GM11168 (cell line): ENCODE measurements around the gene SFXN5.

Experiments
- in situ Hi-C: fragments of 300-500 bp; cut with MboI; formaldehyde crosslinking; loops from one replicate; pipeline ENCODE4 v1.12.0; 2022; ENCODE audit warnings: low sequenced_read_pairs; ENCODE audit not compliant: unreplicated experiment

The SFXN5 gene

DNA sequence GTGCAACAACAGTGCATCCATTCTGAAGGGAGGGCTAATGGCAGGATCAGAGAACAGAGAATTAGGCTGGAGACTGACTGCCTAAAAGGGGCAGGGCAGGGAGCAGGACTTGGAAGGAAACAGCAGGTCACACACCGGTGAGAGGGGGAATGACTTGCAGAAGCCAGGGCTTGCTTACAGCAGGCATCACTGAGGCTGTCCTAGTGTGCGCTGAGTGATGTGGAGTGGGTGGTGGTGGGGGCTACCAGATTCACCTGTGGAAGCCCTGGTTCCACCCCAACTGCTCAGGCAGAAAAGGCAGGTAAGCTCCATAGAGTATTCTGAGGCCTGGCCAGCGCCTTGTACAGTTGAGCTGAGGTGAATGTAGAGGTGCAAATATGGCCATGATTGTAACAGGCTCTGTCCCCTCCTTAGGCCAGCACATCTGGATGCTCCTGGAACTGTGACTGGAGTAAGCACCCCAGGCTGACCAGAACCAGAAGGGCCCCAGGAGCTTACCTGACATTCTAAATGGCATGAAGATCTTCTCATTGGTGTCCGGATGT, 49.4 kb downstream of the SFXN5 start:
- in situ Hi-C loops, result no loop called here

DNA sequence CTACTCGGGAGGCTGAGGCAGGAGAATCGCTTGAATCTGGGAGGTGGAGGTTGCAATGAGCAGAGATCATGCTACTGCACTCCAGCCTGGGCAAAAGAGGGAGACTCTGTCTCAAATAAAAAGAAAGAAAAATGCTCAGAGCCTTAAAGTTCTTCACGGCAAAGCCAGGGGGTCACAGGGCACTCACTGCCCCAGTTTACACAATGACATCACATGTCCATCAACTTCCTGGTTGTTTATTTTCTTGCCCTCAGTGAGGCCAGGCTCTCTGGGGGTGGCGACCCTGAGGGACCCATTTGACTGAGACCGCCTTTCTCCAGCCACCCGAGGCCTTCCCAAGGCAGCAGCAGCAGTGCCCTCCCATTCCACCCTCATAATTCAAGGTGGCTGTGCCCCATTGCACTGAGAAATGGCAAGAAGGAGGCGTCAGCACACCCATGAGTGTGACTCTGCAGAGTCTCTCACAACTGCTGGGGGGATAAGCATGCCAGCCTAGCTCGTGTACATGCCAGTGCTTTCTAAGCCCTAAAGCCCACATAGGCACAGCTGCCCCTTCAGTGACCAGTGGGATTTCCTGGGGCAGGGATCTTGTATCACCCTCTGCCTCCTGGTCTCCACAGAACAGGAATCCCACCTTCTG, 50.0 kb downstream of the SFXN5 start:
- in situ Hi-C loops, result no loop called here

DNA sequence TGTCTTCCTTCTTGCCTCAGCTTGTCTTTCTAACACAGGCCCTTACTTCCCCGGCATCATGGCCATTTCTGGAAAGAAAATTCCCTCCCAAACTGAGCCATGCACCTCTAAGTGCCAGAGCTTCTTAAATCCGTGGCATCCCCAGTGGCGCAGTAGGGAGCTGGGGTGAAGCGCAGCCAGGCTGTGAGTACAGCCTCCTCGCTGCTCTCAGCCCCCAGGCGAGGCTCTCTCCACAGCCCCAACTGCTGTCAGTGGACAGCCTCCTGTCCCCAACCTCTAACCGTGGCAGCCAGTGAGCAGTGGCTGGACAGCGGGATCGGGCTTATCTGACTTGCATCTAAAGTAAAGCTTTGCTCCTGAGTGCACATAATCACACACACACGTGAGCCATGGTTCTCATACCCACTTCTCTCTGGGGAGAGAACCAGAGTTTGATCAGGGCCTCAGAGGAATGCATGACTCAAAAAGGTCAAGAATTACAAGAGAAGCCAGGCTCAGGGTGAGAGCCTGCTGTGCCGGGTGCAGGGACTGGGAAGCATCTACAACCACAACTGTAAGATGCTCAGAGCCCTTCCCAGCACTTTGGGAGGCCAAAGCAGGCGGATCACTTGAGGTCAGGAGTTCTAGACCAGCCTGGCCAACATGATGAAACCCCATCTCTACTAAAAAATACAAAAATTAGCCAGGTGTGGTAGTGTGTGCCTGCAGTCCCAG, 50.7 kb downstream of the SFXN5 start:
- in situ Hi-C loops, result no loop called here

DNA sequence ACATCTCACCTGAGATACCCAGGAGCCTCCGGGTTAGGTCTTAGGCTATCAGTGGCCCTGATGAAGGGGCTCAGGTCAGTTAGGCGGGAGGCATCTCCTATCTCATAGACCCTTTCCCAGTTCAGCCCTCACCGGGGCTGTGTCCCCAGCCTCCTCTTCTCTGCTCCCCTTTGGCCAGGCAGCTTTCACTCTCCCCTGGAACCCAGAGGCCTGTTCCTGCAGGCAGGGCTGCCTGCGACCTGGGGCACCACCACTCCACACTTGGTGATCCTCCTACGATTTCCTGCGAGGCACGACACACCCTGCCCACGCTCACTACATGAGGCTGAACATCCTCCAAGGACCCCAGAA, 51.2 kb downstream of the SFXN5 start:
- in situ Hi-C loops, result no loop called here

DNA sequence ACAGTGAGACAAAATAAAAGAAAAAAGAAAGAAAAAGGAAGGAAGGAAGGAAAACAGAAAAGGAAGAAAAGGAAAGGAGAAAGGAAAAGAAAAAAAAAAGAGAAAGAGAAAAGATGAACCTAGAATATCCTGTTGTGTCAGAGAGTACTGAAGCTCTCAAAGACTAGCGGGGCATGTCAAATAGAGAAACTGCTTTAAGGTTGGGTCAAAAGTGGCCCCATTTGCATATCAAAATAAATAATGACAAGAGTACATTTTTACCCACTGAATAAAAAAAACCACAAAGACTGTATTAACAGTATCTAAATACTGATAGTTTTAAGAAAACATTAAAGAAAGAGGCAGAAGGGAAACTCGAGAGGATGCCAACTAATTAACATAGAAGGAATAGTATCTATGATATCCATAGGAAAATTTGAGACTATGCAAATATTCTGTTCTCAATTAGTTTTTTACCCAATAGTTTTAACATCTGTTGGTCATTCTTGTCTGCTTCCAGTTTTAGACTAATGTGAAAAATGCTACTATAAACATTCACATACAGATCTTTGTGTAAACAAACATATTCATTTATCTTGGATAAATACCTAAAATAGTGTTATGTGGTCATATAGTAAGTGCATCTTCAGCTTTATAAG, 53.2 kb downstream of the SFXN5 start:
- in situ Hi-C loops, result no loop called here

DNA sequence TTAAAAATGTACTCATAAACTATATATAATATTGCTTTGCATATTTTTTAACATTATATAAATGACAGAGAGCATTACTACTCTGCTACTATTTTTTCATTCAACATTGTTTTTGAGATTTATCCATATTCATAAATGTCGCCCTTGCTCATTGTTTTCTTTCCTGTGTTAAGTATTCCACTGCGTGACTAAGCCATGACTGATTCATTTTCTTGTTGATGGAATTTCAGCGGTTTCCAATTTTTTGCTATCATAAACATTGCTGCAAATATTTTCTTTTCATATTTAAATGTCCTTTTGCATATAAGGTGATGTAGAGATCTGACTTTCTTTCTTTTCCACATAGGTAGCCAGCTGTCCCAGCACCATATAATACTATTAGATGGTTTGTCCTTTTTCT, 57.6 kb downstream of the SFXN5 start:
- in situ Hi-C loops, result no loop called here

DNA sequence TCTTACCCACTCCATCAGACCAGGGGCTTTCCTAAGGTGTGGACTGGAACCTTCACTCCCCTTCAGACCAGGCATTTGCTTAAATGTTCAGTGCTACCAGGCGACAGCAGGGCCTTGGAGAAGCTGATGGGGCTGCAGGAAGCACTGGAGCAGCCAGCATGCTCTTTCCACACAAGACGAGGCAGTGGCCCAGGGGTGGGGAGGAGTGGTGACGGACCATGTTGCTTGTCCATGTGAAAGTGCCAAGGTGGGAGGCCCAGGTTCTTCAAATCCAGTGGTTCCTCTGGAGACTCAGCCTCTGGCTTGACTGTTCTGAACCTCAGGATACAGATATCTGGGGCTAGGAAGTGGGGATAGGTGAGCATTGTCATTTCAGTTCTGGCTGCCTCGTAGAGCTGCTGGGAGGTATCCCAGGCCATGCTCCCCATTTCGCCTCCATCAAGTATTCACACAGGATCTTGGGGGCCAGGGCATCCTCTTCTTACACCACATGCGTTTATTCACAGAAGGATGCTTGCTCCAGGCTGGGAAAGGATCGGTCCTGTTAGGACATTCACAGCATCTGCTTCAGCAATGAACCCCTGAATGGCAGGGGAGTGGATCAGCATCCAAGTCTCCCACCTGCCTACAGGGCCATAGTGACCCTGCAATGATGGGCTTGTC, 62.2 kb downstream of the SFXN5 start:
- in situ Hi-C loops, result no loop called here

DNA sequence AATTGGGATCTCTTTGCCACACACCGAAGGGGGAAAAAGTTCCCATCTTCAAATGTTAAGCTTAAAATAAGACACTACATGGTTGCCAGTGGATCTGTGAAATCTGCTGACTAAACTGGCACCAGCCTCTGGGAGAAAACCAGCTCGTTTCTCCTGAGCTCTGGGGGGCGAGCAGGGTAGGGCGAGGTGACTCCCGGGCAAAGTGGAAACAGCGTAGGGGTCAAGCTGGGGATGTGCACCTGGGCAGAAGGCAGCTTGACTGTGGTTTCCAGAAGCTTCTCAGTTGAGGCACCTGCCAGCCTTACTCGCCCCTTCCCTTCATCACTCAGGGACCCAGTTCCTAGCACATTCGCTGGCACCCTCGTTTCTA, 62.8 kb downstream of the SFXN5 start:
- in situ Hi-C loops, result no loop called here

DNA sequence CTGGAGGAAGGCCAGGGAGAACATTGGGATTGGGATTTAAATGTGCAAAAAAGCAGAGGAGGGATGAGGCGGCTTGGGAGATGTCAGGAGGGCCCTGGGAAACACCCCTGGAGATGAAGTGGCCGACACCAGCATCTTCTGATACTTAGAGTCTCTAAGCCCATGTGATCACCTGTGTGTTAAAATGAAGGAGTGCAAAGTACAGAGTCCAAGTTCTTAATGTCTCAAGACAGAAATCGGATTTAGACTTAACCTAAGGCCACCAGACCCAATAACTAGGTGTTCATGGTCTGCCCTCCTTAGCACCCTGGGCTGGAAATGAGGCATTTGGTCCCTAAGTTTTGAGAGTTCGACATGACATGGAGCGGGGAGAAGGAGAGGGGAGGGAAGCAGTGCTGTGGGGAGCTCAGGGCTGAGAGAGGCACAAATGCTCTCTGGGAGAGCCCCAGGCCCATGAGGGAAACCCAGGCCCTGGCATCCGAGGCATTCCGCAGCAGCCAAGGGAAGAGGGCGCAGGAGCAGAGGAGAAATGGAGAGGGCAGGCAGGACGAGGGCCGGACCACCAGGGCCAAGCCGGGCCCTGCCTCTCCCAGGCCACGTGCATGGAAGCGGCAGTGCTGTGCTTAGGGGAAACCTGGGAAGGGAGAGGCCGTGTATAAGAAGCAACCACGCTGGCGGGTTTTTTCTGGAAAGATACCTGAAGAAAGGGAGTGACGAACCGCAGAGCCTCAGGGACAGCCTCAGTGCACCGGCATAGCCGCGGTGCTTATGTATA, 63.3 kb downstream of the SFXN5 start:
- in situ Hi-C loops, result no loop called here

DNA sequence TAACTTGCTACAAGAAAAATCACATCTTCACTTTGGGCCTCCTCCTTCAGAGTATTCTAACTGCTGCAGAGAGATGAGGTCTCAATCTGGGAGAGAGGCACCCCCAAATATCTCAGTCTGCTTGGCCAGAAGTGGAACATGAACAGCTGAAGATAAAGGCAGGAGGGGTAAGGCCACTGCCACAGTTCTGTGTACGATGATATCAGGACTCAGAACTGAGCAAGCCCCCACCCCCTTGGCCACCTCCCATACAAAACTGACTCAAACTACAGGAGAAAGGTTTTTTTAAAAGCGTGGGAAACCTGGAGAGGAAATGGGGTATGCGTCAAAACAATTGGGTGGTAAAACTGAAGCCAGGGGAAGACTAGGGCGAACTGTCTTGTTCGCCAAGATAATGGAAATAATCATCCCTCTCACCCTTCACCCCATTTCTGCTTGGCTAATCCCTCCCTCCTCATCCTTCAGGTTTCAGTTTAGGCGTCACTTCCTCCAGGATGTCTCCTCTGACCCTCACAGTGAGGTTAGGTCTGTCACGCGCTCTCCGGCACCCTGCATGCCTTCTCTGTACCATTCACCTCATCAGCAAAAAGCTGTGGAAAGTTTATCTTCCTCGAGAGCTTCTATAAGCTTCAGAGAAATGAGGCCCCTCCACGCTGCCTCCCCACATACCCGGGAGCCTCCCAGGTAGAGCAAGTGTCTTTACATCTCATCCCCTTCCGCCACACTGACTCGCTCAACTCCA, 64.4 kb downstream of the SFXN5 start:
- in situ Hi-C loops, result no loop called here

DNA sequence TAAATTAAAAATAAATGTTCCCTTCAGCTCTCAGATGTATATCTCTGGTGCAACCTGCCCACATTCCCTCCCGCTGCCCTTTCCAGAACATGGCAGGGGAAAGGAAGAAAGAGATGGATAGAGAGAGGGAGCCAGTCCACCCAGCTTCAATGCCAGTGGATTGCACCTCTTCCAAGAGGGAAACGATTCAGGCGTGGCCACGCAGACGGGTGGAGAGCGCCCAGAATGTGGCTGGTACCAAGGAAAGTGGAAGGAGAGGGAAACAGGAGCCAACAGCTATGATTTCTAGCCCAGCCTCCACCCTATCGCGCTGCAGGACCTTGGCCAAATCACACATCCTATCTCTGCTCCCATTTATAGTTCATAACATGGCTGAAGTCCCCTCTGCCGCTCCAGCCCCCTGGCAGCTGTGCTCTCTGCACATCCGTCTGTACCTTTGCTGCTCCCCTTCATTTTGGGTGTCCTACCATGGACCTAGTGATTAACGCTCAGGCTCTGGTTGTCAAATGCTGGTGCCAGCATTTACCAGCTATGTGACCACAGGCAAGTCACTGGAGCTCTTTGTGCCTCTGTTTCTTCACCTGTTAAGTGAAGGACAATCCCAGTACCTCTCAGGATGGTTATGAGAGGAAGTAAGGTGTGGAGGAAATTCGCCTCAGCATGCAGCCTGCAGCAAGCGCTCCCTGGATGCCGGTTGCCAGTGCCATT, 66.5 kb downstream of the SFXN5 start:
- in situ Hi-C loops, result no loop called here

DNA sequence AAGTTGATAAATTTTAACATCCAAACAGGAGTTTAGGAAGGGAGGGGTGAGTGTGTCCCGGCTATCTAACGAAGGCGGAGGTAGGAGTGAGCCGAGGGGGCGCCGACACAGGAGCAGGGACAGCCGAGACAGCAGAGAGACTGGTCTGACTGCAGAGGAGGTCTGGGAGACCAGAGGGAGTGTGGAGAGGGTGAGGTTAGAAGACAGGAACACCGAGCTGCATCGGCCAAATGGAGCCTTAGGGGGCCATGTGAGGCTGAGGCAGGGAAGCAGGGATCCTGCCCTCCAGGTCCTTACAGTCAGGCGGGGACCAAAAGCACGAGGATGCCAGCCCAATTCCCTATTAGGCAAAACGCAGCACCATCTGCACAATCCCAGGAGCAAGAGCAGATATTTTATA, 67.0 kb downstream of the SFXN5 start:
- in situ Hi-C loops, result no loop called here

DNA sequence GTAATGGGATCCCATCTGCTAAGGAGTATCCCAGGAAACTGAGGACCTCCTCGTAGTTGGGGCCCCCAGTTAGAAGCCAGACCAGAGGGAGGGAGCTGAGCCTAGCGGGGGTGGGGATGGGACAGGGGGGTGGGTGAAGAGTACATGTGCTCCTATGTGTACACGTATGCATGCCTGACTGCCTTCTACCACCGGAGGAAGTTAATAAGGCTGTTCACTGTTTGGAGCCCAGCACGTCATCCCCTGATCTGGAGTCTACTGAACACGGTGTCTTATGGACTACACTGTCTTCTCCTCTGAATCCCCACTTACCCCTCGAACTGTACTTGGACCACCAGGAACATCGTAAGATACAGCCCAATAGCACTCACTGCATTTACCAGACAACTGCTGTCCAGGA, 68.5 kb downstream of the SFXN5 start:
- in situ Hi-C loops, result no loop called here

DNA sequence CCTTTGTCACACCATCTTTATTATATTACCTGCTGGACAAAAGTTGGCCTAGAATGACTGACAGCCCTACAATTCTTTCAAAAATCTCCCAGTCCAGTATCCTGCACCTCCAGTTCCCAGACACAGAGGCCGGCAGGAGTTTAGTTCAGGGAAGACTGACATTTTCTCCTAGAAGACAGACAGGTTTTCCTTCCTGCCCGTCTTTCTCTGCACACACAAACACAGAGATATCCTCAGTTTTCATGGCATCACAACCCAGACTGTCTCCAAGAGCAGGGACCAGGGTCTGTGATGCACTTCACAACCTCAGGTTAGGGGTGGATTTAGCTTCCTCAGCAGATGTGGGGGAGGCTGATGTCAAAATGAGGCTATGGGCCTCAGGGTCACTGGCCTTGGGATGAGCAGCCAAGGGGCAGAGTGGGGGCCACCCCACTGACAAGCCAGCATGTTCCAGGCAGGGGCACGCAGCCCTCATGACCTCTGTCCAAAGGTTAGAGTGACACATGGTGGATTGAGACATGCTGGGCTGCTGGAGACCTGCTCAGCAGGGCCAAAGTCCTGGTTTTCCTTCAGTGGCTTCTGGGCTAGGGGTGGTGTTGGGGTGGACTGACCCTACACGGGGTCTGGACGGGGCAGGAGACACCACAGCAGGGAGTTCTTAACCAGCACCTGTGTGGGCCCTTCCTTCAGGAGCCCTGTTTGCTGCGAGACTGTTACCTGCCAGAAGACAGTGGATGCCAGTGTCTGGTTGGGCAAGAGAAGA, 70.5 kb downstream of the SFXN5 start:
- in situ Hi-C loops, result no loop called here

DNA sequence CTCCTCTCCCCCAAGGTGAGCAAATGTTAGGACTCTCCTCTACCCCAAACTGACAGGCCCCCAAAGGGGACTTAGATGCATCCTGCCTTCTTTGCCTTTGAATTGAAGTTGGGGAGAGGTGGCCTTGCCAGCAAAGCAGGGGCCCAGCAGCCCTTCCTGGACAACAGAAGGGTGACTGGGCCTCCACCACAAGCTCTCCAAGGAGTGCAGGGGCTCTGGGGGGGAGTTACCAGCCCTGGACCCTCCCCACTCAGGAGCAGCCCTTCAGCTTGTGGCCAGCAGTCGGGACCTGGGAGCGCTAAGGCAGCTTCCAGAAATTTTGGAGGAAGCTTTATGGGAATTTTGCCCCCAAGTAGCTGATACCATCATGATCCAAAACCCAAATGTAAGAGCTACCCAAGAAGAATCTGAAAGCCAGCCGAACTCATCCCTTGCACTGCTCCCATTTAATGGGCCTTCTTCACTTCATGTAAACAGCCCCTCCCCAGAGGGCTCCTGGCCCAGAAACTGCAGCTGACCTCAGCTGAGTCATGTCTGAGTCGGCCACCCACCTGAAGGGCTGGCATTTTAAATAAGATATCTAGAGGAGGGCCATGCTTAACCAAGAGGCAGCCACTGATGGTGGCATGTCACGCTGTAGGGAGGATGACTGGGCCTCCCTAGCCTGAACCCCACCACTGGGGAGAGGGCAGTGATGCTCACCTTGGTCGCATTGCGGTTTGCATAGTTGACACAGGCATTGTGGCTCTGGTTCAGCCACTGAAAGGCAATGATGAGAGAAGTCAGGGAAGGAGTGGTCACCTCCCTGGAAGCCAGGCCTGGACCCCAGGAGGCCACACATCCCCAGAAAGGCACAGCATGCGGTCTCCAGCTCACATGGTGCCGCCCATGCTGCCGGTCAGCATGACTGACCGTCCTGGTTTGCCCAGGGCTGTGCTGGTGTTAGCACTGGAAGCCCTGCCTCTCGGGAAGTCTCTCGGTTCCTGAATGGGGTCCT, 71.5 kb downstream of the SFXN5 start:
- in situ Hi-C loops, result loop anchor here (10.0 kb wide), 1 partner anchor 175 kb away; no protein-coding TSS in a partner anchor

DNA sequence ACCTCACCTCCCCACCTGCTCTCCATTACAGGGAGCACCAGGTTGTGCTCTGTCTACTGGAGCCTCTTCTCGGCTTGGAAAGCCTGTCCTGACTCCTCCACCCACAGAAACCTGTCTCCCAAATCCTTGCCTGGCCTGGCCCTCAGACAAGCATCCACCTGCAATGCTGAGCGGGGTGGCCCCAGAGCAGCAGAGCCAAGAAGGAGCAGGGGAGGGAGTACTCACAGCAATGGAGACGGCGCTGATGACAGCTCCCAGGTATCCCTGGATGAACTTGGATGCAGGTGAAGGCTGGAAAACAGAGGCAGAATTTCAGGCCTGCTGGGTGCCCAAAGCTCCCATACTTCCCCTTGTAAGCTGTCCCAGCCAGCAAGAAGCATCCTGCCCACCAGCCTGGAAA, 72.8 kb downstream of the SFXN5 start:
- in situ Hi-C loops, result loop anchor here (10.0 kb wide), 1 partner anchor 176 kb away; no protein-coding TSS in a partner anchor

DNA sequence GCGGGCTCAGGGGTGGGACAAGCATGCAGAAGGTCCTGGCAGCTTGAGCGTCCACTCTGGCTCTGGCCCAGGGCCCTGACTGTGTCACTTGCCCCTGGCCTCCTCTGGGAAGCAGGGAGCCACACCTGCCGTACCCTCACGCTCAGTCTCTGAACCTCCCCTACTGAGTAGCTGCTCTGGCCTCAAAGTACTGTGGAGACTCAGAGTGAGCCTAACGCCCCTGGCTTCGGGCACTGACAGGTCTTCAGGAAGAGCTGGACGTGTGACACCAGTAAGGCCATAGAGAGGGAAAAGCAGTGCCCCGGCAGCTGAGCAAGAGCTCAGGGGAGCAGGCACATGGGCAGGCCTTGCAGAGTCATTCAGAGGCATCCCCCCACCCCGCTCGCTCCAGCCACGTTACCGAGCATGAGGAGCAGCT, 73.3 kb downstream of the SFXN5 start:
- in situ Hi-C loops, result loop anchor here (10.0 kb wide), 1 partner anchor 177 kb away; no protein-coding TSS in a partner anchor
